Mucosa of stomach (tissue), 1 donor: Measurements from ENCODE around the gene SKIC8.

ENCODE experiments used
- H3K27me3 ChIP-seq: one replicate; pipeline ENCODE4 v1.7.0; 2013; ENCODE audit warnings: mild to moderate bottlenecking, low read length; ENCODE audit not compliant: control insufficient read depth, insufficient read depth
- H3K36me3 ChIP-seq: one replicate; pipeline ENCODE4 v1.7.0; 2013; ENCODE audit warnings: low read length; ENCODE audit not compliant: control insufficient read depth, insufficient read depth
- H3K4me1 ChIP-seq: one replicate; pipeline ENCODE4 v1.7.0; 2013; ENCODE audit warnings: mild to moderate bottlenecking, low read length; ENCODE audit not compliant: control insufficient read depth, insufficient read depth
- H3K4me3 ChIP-seq: one replicate; pipeline ENCODE4 v1.7.0; 2013; ENCODE audit warnings: low read length
- H3K9ac ChIP-seq: one replicate; pipeline ENCODE4 v1.7.0; 2013; ENCODE audit warnings: mild to moderate bottlenecking, low read length, moderate library complexity
- H3K9me3 ChIP-seq: one replicate; pipeline ENCODE4 v1.7.0; 2013; ENCODE audit warnings: mild to moderate bottlenecking, low read length, moderate library complexity; ENCODE audit not compliant: control insufficient read depth
- donor health status: Pancreatic carcinoma.

Gene SKIC8

GRCh38 chr15:78276064-78276943 lies 23.1 kb downstream of the SKIC8 start:
- Histone ChIP-seq H3K9me3 (no peaks in the 10 kb centered on the region), H3K27me3 (no peaks in the 10 kb centered on the region), H3K4me1 (no peaks in the 10 kb centered on the region), H3K4me3 (no peak overlapping the region), H3K9ac (no peak overlapping the region), H3K36me3 (peaks cover 12% of the 10 kb centered on the region)

- Histone ChIP-seq H3K9ac (no peak overlapping the region), H3K4me3 (no peak overlapping the region), H3K27me3 (no peaks in the 10 kb centered on the region), H3K36me3 (peaks cover 12% of the 10 kb centered on the region), H3K9me3 (no peaks in the 10 kb centered on the region), H3K4me1 (no peaks in the 10 kb centered on the region)
Measured at GRCh38 chr15:78274994-78275393, 24.4 kb downstream of the SKIC8 start.

GRCh38 chr15:78272776-78273175 lies 26.6 kb downstream of the SKIC8 start:
- peaks cover 9% of the 10 kb centered on the region for H3K36me3 ChIP-seq
- no peaks in the 10 kb centered on the region for H3K9me3 ChIP-seq

GRCh38 chr15:78272316-78272715 lies 27.1 kb downstream of the SKIC8 start:
- Histone ChIP-seq H3K36me3 (peaks cover 9% of the 10 kb centered on the region), H3K9me3 (no peaks in the 10 kb centered on the region), H3K27me3 (no peaks in the 10 kb centered on the region), H3K9ac (no peak overlapping the region), H3K4me1 (no peaks in the 10 kb centered on the region), H3K4me3 (no peak overlapping the region)

More at GRCh38 chr15:78272776-78273175, 26.6 kb downstream of the SKIC8 start:
- no peak overlapping the region for H3K9ac ChIP-seq
- no peaks in the 10 kb centered on the region for H3K27me3 ChIP-seq
- no peak overlapping the region for H3K4me3 ChIP-seq
- no peaks in the 10 kb centered on the region for H3K4me1 ChIP-seq

- no peak overlapping the region for H3K9ac ChIP-seq
- no peak overlapping the region for H3K4me3 ChIP-seq
- peaks cover 20% of the 10 kb centered on the region for H3K4me1 ChIP-seq
- no peaks in the 10 kb centered on the region for H3K36me3 ChIP-seq
- no peaks in the 10 kb centered on the region for H3K27me3 ChIP-seq
- no peaks in the 10 kb centered on the region for H3K9me3 ChIP-seq
Measured at GRCh38 chr15:78266806-78267205, 32.6 kb downstream of the SKIC8 start.

- no peaks in the 10 kb centered on the region for H3K27me3 ChIP-seq
- peak overlapping the region; percentile 23 for H3K9ac ChIP-seq
- no peaks in the 10 kb centered on the region for H3K9me3 ChIP-seq
- H3K36me3 ChIP-seq = no peaks in the 10 kb centered on the region
- H3K4me1 ChIP-seq = peaks cover 20% of the 10 kb centered on the region
- H3K4me3 ChIP-seq = no peak overlapping the region
Measured at GRCh38 chr15:78266229-78266628, 33.2 kb downstream of the SKIC8 start.

GRCh38 chr15:78265752-78266224 lies 33.6 kb downstream of the SKIC8 start:
- Histone ChIP-seq H3K27me3 (no peaks in the 10 kb centered on the region), H3K4me1 (peaks cover 20% of the 10 kb centered on the region), H3K36me3 (no peaks in the 10 kb centered on the region), H3K9me3 (no peaks in the 10 kb centered on the region), H3K9ac (peak overlapping the region; percentile 23), H3K4me3 (no peak overlapping the region)

GRCh38 chr15:78265137-78265460 lies 34.3 kb downstream of the SKIC8 start:
- Histone ChIP-seq H3K27me3 (no peaks in the 10 kb centered on the region), H3K9ac (peak overlapping the region; percentile 81), H3K36me3 (no peaks in the 10 kb centered on the region), H3K4me3 (peak overlapping the region; percentile 68), H3K4me1 (peaks cover 20% of the 10 kb centered on the region), H3K9me3 (no peaks in the 10 kb centered on the region)

GRCh38 chr15:78264304-78265136 lies 34.9 kb downstream of the SKIC8 start, which contains the start of gene DNAJA4:
DNAJA4 (plus strand) TSS chr15:78264562; CDS start chr15:78264764, 202 bp downstream.
- Histone ChIP-seq H3K4me1 (peaks cover 20% of the 10 kb centered on the region), H3K9ac (peak within 1 kb of the TSS; percentile 88), H3K36me3 (no peaks in the 10 kb centered on the region), H3K9me3 (no peaks in the 10 kb centered on the region), H3K27me3 (no peaks in the 10 kb centered on the region), H3K4me3 (peak within 1 kb of the TSS; percentile 68)

- Histone ChIP-seq H3K9ac (peak overlapping the region; percentile 88), H3K27me3 (no peaks in the 10 kb centered on the region), H3K4me3 (no peak overlapping the region), H3K36me3 (no peaks in the 10 kb centered on the region), H3K4me1 (peaks cover 20% of the 10 kb centered on the region), H3K9me3 (no peaks in the 10 kb centered on the region)
Measured at GRCh38 chr15:78263907-78264303, 35.5 kb downstream of the SKIC8 start.

GRCh38 chr15:78263351-78263781 lies 36.0 kb downstream of the SKIC8 start:
- Histone ChIP-seq H3K9ac (no peak overlapping the region), H3K27me3 (no peaks in the 10 kb centered on the region), H3K36me3 (no peaks in the 10 kb centered on the region), H3K4me1 (peaks cover 20% of the 10 kb centered on the region), H3K9me3 (no peaks in the 10 kb centered on the region), H3K4me3 (no peak overlapping the region)

GRCh38 chr15:78261062-78261461 lies 38.3 kb downstream of the SKIC8 start:
- H3K27me3 ChIP-seq = no peaks in the 10 kb centered on the region
- no peak overlapping the region for H3K9ac ChIP-seq
- no peak overlapping the region for H3K4me3 ChIP-seq
- H3K36me3 ChIP-seq = no peaks in the 10 kb centered on the region
- H3K4me1 ChIP-seq = peaks cover 12% of the 10 kb centered on the region
- no peaks in the 10 kb centered on the region for H3K9me3 ChIP-seq
